IgD-negative memory B cell (primary cell): ENCODE results near the gene BBLN. TPM values are rescaled to one million over a fixed set of nuclear protein-coding genes. Genes with fewer than 3 reads are reported as not detected.
"Not testable (repeated sequence)": the region's sequence is repeated elsewhere in the genome, so short reads cannot be mapped to it uniquely, and the experiment has no call there.

Source experiments
- H3K27ac Mint-ChIP-seq, 3 donors: one replicate each; pipeline ENCODE4 v1.8.0; 2020 to 2022; ENCODE audit warnings: mild to moderate bottlenecking in 3 of 3, mixed read lengths in 3 of 3, moderate library complexity in 1 of 3
- H3K27me3 Mint-ChIP-seq: one replicate; pipeline ENCODE4 v1.8.0; 2021; ENCODE audit warnings: mixed read lengths
- H3K36me3 Mint-ChIP-seq: one replicate; pipeline ENCODE4 v1.8.0; 2020; ENCODE audit warnings: mild to moderate bottlenecking, mixed read lengths
- H3K4me1 Mint-ChIP-seq, 3 donors: one replicate each; pipeline ENCODE4 v1.8.0; 2020 to 2022; ENCODE audit warnings: mixed read lengths in 3 of 3, mild to moderate bottlenecking in 1 of 3
- H3K4me3 Mint-ChIP-seq, 4 donors: one replicate each; pipeline ENCODE4 v1.8.0; 2020 to 2022; ENCODE audit warnings: mild to moderate bottlenecking in 4 of 4, mixed read lengths in 4 of 4, moderate library complexity in 3 of 4
- H3K9me3 Mint-ChIP-seq, 3 donors: one replicate each; pipeline ENCODE4 v1.8.0; 2020 to 2021; ENCODE audit warnings: mixed read lengths in 3 of 3, mild to moderate bottlenecking in 1 of 3
- polyA plus RNA-seq: library from polyadenylated mRNA; unstranded; fragments of 300-500 nt; fragmentation: Illumina TruSeq; gene quantifications from one replicate; pipeline ENCODE4 v1.2.3, GENCODE V29; 2021

The BBLN gene
- polyA plus RNA-seq, result 145 TPM

- H3K27ac Mint-ChIP-seq, result peak within 1 kb of the TSS; percentile 46 to 75 (median 67)
- H3K4me3 Mint-ChIP-seq, result peak within 1 kb of the TSS; percentile 77 to 90 (median 85)
- H3K27me3 Mint-ChIP-seq, result no peaks in the 10 kb centered on the region
- no peaks in the 10 kb centered on the region for H3K9me3 Mint-ChIP-seq
- H3K36me3 Mint-ChIP-seq, result no peaks in the 10 kb centered on the region
- peaks cover 4 to 13% (median 9%) of the 10 kb centered on the region in 3 donors for H3K4me1 Mint-ChIP-seq
Observed at GRCh38 chr9:128159784-128160602, at the start of gene BBLN. BBLN (plus strand) TSS chr9:128160265; CDS start chr9:128160408, 143 bp downstream.

GRCh38 chr9:128111726-128112125 is 48.3 kb upstream of the BBLN start:
- peak overlapping the region in 2 of 3 donors; percentile 16 to 66 for H3K27ac Mint-ChIP-seq
- not testable (repeated sequence) for H3K9me3 Mint-ChIP-seq, H3K27me3 Mint-ChIP-seq, H3K4me3 Mint-ChIP-seq, H3K36me3 Mint-ChIP-seq
- H3K4me1 Mint-ChIP-seq, result peaks cover 10 to 12% (median 10%) of the 10 kb centered on the region in 3 donors

GRCh38 chr9:128113526-128114325 is 46.3 kb upstream of the BBLN start:
- peaks cover 12 to 16% (median 15%) of the 10 kb centered on the region in 3 donors for H3K4me1 Mint-ChIP-seq
- H3K4me3 Mint-ChIP-seq, result peak overlapping the region in 1 of 4 donors; percentile 77
- H3K27ac Mint-ChIP-seq, result peak overlapping the region in 1 of 3 donors; percentile 87
- no peaks in the 10 kb centered on the region for H3K27me3 Mint-ChIP-seq
- no peaks in the 10 kb centered on the region for H3K36me3 Mint-ChIP-seq
- no peaks in the 10 kb centered on the region for H3K9me3 Mint-ChIP-seq

- Mint-ChIP-seq H3K36me3 (no peaks in the 10 kb centered on the region), H3K9me3 (no peaks in the 10 kb centered on the region), H3K27ac (peak overlapping the region in 2 of 3 donors; percentile 53 to 87), H3K27me3 (no peaks in the 10 kb centered on the region), H3K4me1 (peaks cover 12 to 16% (median 15%) of the 10 kb centered on the region in 3 donors), H3K4me3 (peak overlapping the region in 2 of 4 donors; percentile 17 to 39)
Observed at GRCh38 chr9:128114326-128115186, 45.5 kb upstream of the BBLN start.

- Mint-ChIP-seq H3K27ac (peak overlapping the region; percentile 87 to 98 (median 95)), H3K4me1 (peaks cover 12 to 16% (median 15%) of the 10 kb centered on the region in 3 donors), H3K4me3 (peak overlapping the region; percentile 42 to 90 (median 66)), H3K36me3 (no peaks in the 10 kb centered on the region), H3K27me3 (no peaks in the 10 kb centered on the region), H3K9me3 (no peaks in the 10 kb centered on the region)
Observed at GRCh38 chr9:128115187-128116103, 44.6 kb upstream of the BBLN start.

GRCh38 chr9:128116104-128117083 is 43.7 kb upstream of the BBLN start:
- Mint-ChIP-seq H3K4me1 (peaks cover 12 to 15% (median 14%) of the 10 kb centered on the region in 3 donors), H3K27me3 (no peaks in the 10 kb centered on the region), H3K9me3 (no peaks in the 10 kb centered on the region), H3K27ac (peak overlapping the region; percentile 87 to 98 (median 95)), H3K36me3 (no peaks in the 10 kb centered on the region), H3K4me3 (peak overlapping the region; percentile 42 to 90 (median 66))

GRCh38 chr9:128117613-128118471 is 42.2 kb upstream of the BBLN start:
- Mint-ChIP-seq H3K4me3 (peak overlapping the region in 2 of 4 donors; percentile 32 to 46), H3K4me1 (peaks cover 12 to 15% (median 14%) of the 10 kb centered on the region in 3 donors), H3K9me3 (no peaks in the 10 kb centered on the region), H3K27me3 (no peaks in the 10 kb centered on the region), H3K36me3 (no peaks in the 10 kb centered on the region), H3K27ac (peak overlapping the region; percentile 50 to 95 (median 63))

GRCh38 chr9:128118472-128118857 is 41.6 kb upstream of the BBLN start:
- no peaks in the 10 kb centered on the region for H3K27me3 Mint-ChIP-seq
- H3K4me3 Mint-ChIP-seq, result no peak overlapping the region
- peaks cover 12 to 15% (median 14%) of the 10 kb centered on the region in 3 donors for H3K4me1 Mint-ChIP-seq
- H3K36me3 Mint-ChIP-seq, result no peaks in the 10 kb centered on the region
- H3K9me3 Mint-ChIP-seq, result no peaks in the 10 kb centered on the region
- H3K27ac Mint-ChIP-seq, result peak overlapping the region in 1 of 3 donors; percentile 77

GRCh38 chr9:128118971-128119665 is 40.9 kb upstream of the BBLN start:
- Mint-ChIP-seq H3K27ac (peak overlapping the region in 1 of 3 donors; percentile 77), H3K4me1 (peaks cover 13 to 15% (median 14%) of the 10 kb centered on the region in 3 donors), H3K27me3 (no peaks in the 10 kb centered on the region), H3K9me3 (no peaks in the 10 kb centered on the region), H3K4me3 (no peak overlapping the region), H3K36me3 (no peaks in the 10 kb centered on the region)

GRCh38 chr9:128120061-128120740 is 39.9 kb upstream of the BBLN start:
- H3K27ac Mint-ChIP-seq, result no peak overlapping the region
- H3K4me1 Mint-ChIP-seq, result peaks cover 16 to 20% (median 16%) of the 10 kb centered on the region in 3 donors
- H3K27me3 Mint-ChIP-seq, result no peaks in the 10 kb centered on the region
- H3K9me3 Mint-ChIP-seq, result no peaks in the 10 kb centered on the region
- peak overlapping the region in 1 of 4 donors; percentile 38 for H3K4me3 Mint-ChIP-seq
- no peaks in the 10 kb centered on the region for H3K36me3 Mint-ChIP-seq
